Keratinocyte (primary cell): ENCODE measurements around the gene FNDC3B. TPM values are rescaled to one million over a fixed set of nuclear protein-coding genes. Genes with fewer than 3 reads are reported as not detected.

Experiments
- DNase-seq: peaks from one replicate; pipeline ENCODE4 v3.0.0-alpha.2; 2011; ENCODE audit warnings: low read depth, missing footprints, low spot score
- FAIRE-seq: peaks from 2 replicates; lab custom pipeline; 2011; peaks lifted over from hg19 to GRCh38; lab: Jason Lieb, UNC
- H2AFZ ChIP-seq: 2 replicates; pipeline ENCODE4 v1.6.0; 2012; ENCODE audit warnings: low read length, control low read depth, inconsistent platforms; ENCODE audit not compliant: control insufficient read depth
- H3K27ac ChIP-seq: 2 replicates; pipeline ENCODE4 v1.5.1; 2011; ENCODE audit warnings: low read length; ENCODE audit not compliant: control insufficient read depth, insufficient read depth
- H3K27me3 ChIP-seq: 3 replicates; pipeline ENCODE4 v1.6.0; 2011; ENCODE audit warnings: low read length; ENCODE audit not compliant: control insufficient read depth, insufficient read depth; ENCODE audit errors: extremely low read depth
- H3K36me3 ChIP-seq, 2 experiments: 2 replicates in 1 of 2; 3 replicates in 1 of 2; pipeline ENCODE4 v1.5.1; 2011; ENCODE audit warnings: low read length in 2 of 2, mild to moderate bottlenecking in 1 of 2; ENCODE audit not compliant: control insufficient read depth in 2 of 2, insufficient read depth in 2 of 2; ENCODE audit errors: extremely low read depth in 1 of 2
- H3K4me1 ChIP-seq: 3 replicates; pipeline ENCODE4 v1.5.1; 2011; ENCODE audit warnings: low read length; ENCODE audit not compliant: control insufficient read depth, insufficient read depth; ENCODE audit errors: extremely low read depth
- H3K4me2 ChIP-seq: 3 replicates; pipeline ENCODE4 v1.6.0; 2011; ENCODE audit warnings: low read depth, low read length; ENCODE audit not compliant: control insufficient read depth, insufficient read depth; ENCODE audit errors: extremely low read depth
- H3K4me3 ChIP-seq, 3 experiments: fragments of 200-600 bp in 1 of 3; sonication (generic) in 1 of 3; 2 replicates in 2 of 3; 3 replicates in 1 of 3; pipeline ENCODE4 v1.5.1; 2011 to 2016; ENCODE audit warnings: low read length in 3 of 3, mild to moderate bottlenecking in 3 of 3, control low read depth in 2 of 3, inconsistent platforms in 1 of 3, low read depth in 1 of 3, mixed read lengths in 1 of 3, mixed run types in 1 of 3, moderate library complexity in 1 of 3; ENCODE audit not compliant: control insufficient read depth in 2 of 3, insufficient read depth in 2 of 3; ENCODE audit errors: extremely low read depth in 1 of 3
- H3K79me2 ChIP-seq: 2 replicates; pipeline ENCODE4 v1.6.0; 2012; ENCODE audit warnings: low read length; ENCODE audit not compliant: control insufficient read depth, insufficient read depth
- H3K9ac ChIP-seq: 3 replicates; pipeline ENCODE4 v1.6.0; 2011; ENCODE audit warnings: low read length; ENCODE audit not compliant: control insufficient read depth, insufficient read depth; ENCODE audit errors: extremely low read depth
- H3K9me1 ChIP-seq: 3 replicates; pipeline ENCODE4 v1.6.0; 2011; ENCODE audit warnings: low read length; ENCODE audit not compliant: control insufficient read depth, insufficient read depth; ENCODE audit errors: extremely low read depth
- H3K9me3 ChIP-seq: 2 replicates; pipeline ENCODE4 v1.5.1; 2012; ENCODE audit warnings: low read depth, low read length; ENCODE audit not compliant: control insufficient read depth
- H4K20me1 ChIP-seq: 3 replicates; pipeline ENCODE4 v1.6.0; 2011; ENCODE audit warnings: low read length; ENCODE audit not compliant: control insufficient read depth, insufficient read depth; ENCODE audit errors: extremely low read depth
- EZH2 ChIP-seq: IDR thresholded peaks from one replicate; pipeline ENCODE4 v1.6.1; 2012; ENCODE audit warnings: inconsistent platforms, mild to moderate bottlenecking, low read length, moderate library complexity
- dilution Hi-C: fragments of 300-500 bp; cut with MboI; formaldehyde crosslinking; loops from one replicate; pipeline ENCODE4 v1.7.0; 2020; ENCODE audit warnings: low sequenced_read_pairs; ENCODE audit not compliant: extremely low pct_ligation_motif_present
- polyA plus RNA-seq, 5 experiments: library from polyadenylated mRNA; depleted of rRNA in 3 of 5; stranded (reverse) in 3 of 5; stranded (forward) in 1 of 5; unstranded in 1 of 5; fragments of >200 nt; gene quantifications; 1 replicate in 1 of 5; 2 replicates in 3 of 5; 3 replicates in 1 of 5; pipeline versions ENCODE4 v1.2.1 to v1.2.3, GENCODE V29; 2011 to 2012; ENCODE audit warnings: missing spikeins in 2 of 5, low read depth in 1 of 5, low replicate concordance in 1 of 5
- TF ChIP-seq, protein P1 (sequence below), 3 experiments: IDR thresholded peaks in 1 of 3; conservative IDR thresholded peaks in 1 of 3; optimal IDR thresholded peaks in 1 of 3; 2 replicates in 2 of 3; 3 replicates in 1 of 3; pipeline versions ENCODE3 to v1.5.1; 2011; ENCODE audit warnings: low read length in 3 of 3, mild to moderate bottlenecking in 3 of 3, moderate library complexity in 2 of 3, control low read depth in 1 of 3, inconsistent platforms in 1 of 3; ENCODE audit not compliant: insufficient read depth in 2 of 3; ENCODE audit errors: extremely low read depth in 1 of 3

The FNDC3B gene
- polyA plus RNA-seq, 1 donor (not counting 4 experiments of a cell fraction or from before 2014, with no cell fraction given), result 31.4 TPM

- Histone ChIP-seq H3K79me2 (peaks cover 68% of the 10 kb centered on the region), H3K9ac (no peak overlapping the region), H3K27me3 (no peaks in the 10 kb centered on the region), H3K9me3 (no peaks in the 10 kb centered on the region), H3K4me2 (no peak overlapping the region), H3K36me3 (peaks cover 5 to 7% of the 10 kb centered on the region in 2 experiments), H4K20me1 (no peaks in the 10 kb centered on the region), H3K27ac (no peak overlapping the region), H3K4me3 (no peak overlapping the region), H2AFZ (no peak overlapping the region), H3K9me1 (no peaks in the 10 kb centered on the region), H3K4me1 (peaks cover 24% of the 10 kb centered on the region)
- dilution Hi-C loops, result no loop called here
- FAIRE-seq (no peak), DNase-seq (no peak)
- no peak for TF ChIP-seq EZH2
- TF ChIP-seq, protein P1, sequence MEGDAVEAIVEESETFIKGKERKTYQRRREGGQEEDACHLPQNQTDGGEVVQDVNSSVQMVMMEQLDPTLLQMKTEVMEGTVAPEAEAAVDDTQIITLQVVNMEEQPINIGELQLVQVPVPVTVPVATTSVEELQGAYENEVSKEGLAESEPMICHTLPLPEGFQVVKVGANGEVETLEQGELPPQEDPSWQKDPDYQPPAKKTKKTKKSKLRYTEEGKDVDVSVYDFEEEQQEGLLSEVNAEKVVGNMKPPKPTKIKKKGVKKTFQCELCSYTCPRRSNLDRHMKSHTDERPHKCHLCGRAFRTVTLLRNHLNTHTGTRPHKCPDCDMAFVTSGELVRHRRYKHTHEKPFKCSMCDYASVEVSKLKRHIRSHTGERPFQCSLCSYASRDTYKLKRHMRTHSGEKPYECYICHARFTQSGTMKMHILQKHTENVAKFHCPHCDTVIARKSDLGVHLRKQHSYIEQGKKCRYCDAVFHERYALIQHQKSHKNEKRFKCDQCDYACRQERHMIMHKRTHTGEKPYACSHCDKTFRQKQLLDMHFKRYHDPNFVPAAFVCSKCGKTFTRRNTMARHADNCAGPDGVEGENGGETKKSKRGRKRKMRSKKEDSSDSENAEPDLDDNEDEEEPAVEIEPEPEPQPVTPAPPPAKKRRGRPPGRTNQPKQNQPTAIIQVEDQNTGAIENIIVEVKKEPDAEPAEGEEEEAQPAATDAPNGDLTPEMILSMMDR (optimal IDR thresholded peaks at IDR 0.05 in 1 of 3, IDR thresholded peaks at IDR 0.05 in 1 of 3, conservative IDR thresholded peaks at IDR 0.05 in 1 of 3; ENCODE audit: extremely low read depth in 1 of 3, insufficient read depth in 2 of 3, low read length in 3 of 3), result no peak
Observed at GRCh38 chr3:172107403-172107802, 68.0 kb downstream of the FNDC3B start.

GRCh38 chr3:172110127-172110779, 70.9 kb downstream of the FNDC3B start:
- TF ChIP-seq, protein P1 (optimal IDR thresholded peaks at IDR 0.05 in 1 of 3, IDR thresholded peaks at IDR 0.05 in 1 of 3, conservative IDR thresholded peaks at IDR 0.05 in 1 of 3; ENCODE audit: extremely low read depth in 1 of 3, insufficient read depth in 2 of 3, low read length in 3 of 3), result no peak
- no peak for TF ChIP-seq EZH2
- Histone ChIP-seq H3K4me3 (no peak overlapping the region), H3K27ac (no peak overlapping the region), H3K27me3 (no peaks in the 10 kb centered on the region), H4K20me1 (no peaks in the 10 kb centered on the region), H3K4me1 (no peaks in the 10 kb centered on the region), H3K36me3 (peaks cover 15% of the 10 kb centered on the region in 2 experiments), H2AFZ (no peak overlapping the region), H3K4me2 (no peak overlapping the region), H3K9me1 (no peaks in the 10 kb centered on the region), H3K79me2 (peaks cover 64% of the 10 kb centered on the region), H3K9me3 (no peaks in the 10 kb centered on the region), H3K9ac (no peak overlapping the region)
- dilution Hi-C loops, result no loop called here
- DNase-seq, result no peak
- no peak for FAIRE-seq
